Fibroblast of lung (primary cell): ENCODE data around the gene VSIG4. TPM values are rescaled to one million over a fixed set of nuclear protein-coding genes. Genes with fewer than 3 reads are reported as not detected.

Source experiments
- DNase-seq, 2 donors: peaks; one replicate each; pipeline versions ENCODE4 v3.0.0 to v3.0.0-alpha.2; 2010; ENCODE audit warnings: low read depth in 2 of 2
- H2AFZ ChIP-seq: 2 replicates; pipeline ENCODE4 v1.5.1; 2012; ENCODE audit warnings: low read length, control low read depth, inconsistent platforms
- H3K27ac ChIP-seq: 2 replicates; pipeline ENCODE4 v1.5.1; 2011; ENCODE audit warnings: low read length, control low read depth; ENCODE audit not compliant: insufficient read depth
- H3K27me3 ChIP-seq: 2 replicates; pipeline ENCODE4 v1.5.1; 2011; ENCODE audit warnings: mild to moderate bottlenecking, low read length; ENCODE audit not compliant: control insufficient read depth, insufficient read depth
- H3K36me3 ChIP-seq: 2 replicates; pipeline ENCODE4 v1.5.1; 2011; ENCODE audit warnings: low read length; ENCODE audit not compliant: control insufficient read depth, insufficient read depth
- H3K4me1 ChIP-seq: 2 replicates; pipeline ENCODE4 v1.5.1; 2011; ENCODE audit warnings: low read length; ENCODE audit not compliant: control insufficient read depth, insufficient read depth; ENCODE audit errors: extremely low read depth
- H3K4me2 ChIP-seq: 2 replicates; pipeline ENCODE4 v1.5.1; 2011; ENCODE audit warnings: low read length, control low read depth; ENCODE audit not compliant: insufficient read depth; ENCODE audit errors: extremely low read depth
- H3K4me3 ChIP-seq, 4 experiments: fragments of 200-600 bp in 1 of 4; sonication (generic) in 1 of 4; replicated peaks in 1 of 4; 2 replicates each; pipeline ENCODE4 v1.5.1; 2011 to 2016; ENCODE audit warnings: low read length in 4 of 4, low read depth in 3 of 4, mild to moderate bottlenecking in 3 of 4, control low read depth in 2 of 4, inconsistent platforms in 1 of 4, mixed read lengths in 1 of 4; ENCODE audit not compliant: insufficient read depth in 1 of 4; ENCODE audit errors: control extremely low read depth in 1 of 4
- H3K79me2 ChIP-seq: 2 replicates; pipeline ENCODE4 v1.5.1; 2012; ENCODE audit warnings: mild to moderate bottlenecking, low read length, inconsistent platforms; ENCODE audit not compliant: control insufficient read depth, insufficient read depth
- H3K9ac ChIP-seq: 2 replicates; pipeline ENCODE4 v1.5.1; 2011; ENCODE audit warnings: mild to moderate bottlenecking, low read length, control low read depth; ENCODE audit not compliant: insufficient read depth
- H3K9me3 ChIP-seq: 2 replicates; pipeline ENCODE4 v1.5.1; 2012; ENCODE audit warnings: low read depth, low read length; ENCODE audit not compliant: control insufficient read depth, insufficient read depth
- H4K20me1 ChIP-seq: 2 replicates; pipeline ENCODE4 v1.5.1; 2011; ENCODE audit warnings: low read length; ENCODE audit not compliant: control insufficient read depth, insufficient read depth; ENCODE audit errors: extremely low read depth
- CTCF ChIP-seq, 2 donors: IDR thresholded peaks in 1 of 2; conservative IDR thresholded peaks in 1 of 2; 1 replicate in 1 of 2; 2 replicates in 1 of 2; pipeline ENCODE4 v1.5.1; 2011 to 2012; ENCODE audit warnings: low read length in 2 of 2, control low read depth in 1 of 2, inconsistent platforms in 1 of 2, low read depth in 1 of 2, mild to moderate bottlenecking in 1 of 2
- EZH2 ChIP-seq: IDR thresholded peaks from 2 replicates; pipeline ENCODE4 v1.5.1; 2012; ENCODE audit warnings: low read length, control low read depth, mild to moderate bottlenecking; ENCODE audit errors: missing control alignments
- polyA plus RNA-seq, 2 donors: library from polyadenylated mRNA; depleted of rRNA in 1 of 2; stranded (reverse) in 1 of 2; unstranded in 1 of 2; fragments of >200 nt; gene quantifications; 2 replicates each; pipeline ENCODE4 v1.2.1, GENCODE V29; 2011 to 2012; ENCODE audit warnings: missing spikeins in 1 of 2
- total RNA-seq: library from RNA; depleted of rRNA; stranded (reverse); fragments of >200 nt; gene quantifications from 2 replicates; pipeline ENCODE4 v1.2.1, GENCODE V29; 2014

Gene VSIG4
- total and polyA plus RNA-seq, 2 donors (not counting 1 experiment from before 2014, with no cell fraction given) = not detected

GRCh38 chrX:66030505-66031317 is 9.2 kb downstream of the VSIG4 start:
- H3K4me3 ChIP-seq = no peak overlapping the region
- H2AFZ ChIP-seq = no peak overlapping the region
- H3K27me3 ChIP-seq = no peaks in the 10 kb centered on the region
- H3K9ac ChIP-seq = no peak overlapping the region
- no peaks in the 10 kb centered on the region for H4K20me1 ChIP-seq
- H3K79me2 ChIP-seq = no peaks in the 10 kb centered on the region
- H3K27ac ChIP-seq = no peak overlapping the region
- no peak overlapping the region for H3K4me2 ChIP-seq
- DNase-seq = no peak
- H3K36me3 ChIP-seq = no peaks in the 10 kb centered on the region
- peak; percentile 34 to 37 for TF ChIP-seq CTCF (conservative IDR thresholded peaks at IDR 0.05 in 1 of 2, IDR thresholded peaks at IDR 0.05 in 1 of 2; ENCODE audit: low read depth in 1 of 2, low read length in 2 of 2)
- no peak for TF ChIP-seq EZH2
- no peaks in the 10 kb centered on the region for H3K9me3 ChIP-seq
- H3K4me1 ChIP-seq = no peaks in the 10 kb centered on the region

GRCh38 chrX:66028936-66029335 is 10.9 kb downstream of the VSIG4 start:
- Histone ChIP-seq H3K4me3 (no peak overlapping the region), H3K79me2 (no peaks in the 10 kb centered on the region), H3K9ac (no peak overlapping the region), H4K20me1 (no peaks in the 10 kb centered on the region), H2AFZ (no peak overlapping the region), H3K4me1 (no peaks in the 10 kb centered on the region), H3K27ac (no peak overlapping the region), H3K36me3 (no peaks in the 10 kb centered on the region), H3K27me3 (no peaks in the 10 kb centered on the region), H3K9me3 (no peaks in the 10 kb centered on the region), H3K4me2 (no peak overlapping the region)
- TF ChIP-seq EZH2 = no peak
- DNase-seq = no peak

GRCh38 chrX:66024570-66024969 is 15.3 kb downstream of the VSIG4 start:
- TF ChIP-seq CTCF (conservative IDR thresholded peaks at IDR 0.05 in 1 of 2, IDR thresholded peaks at IDR 0.05 in 1 of 2; ENCODE audit: low read depth in 1 of 2, low read length in 2 of 2) (no peak), EZH2 (no peak)
- H3K36me3 ChIP-seq = no peaks in the 10 kb centered on the region
- no peak overlapping the region for H3K4me2 ChIP-seq
- no peak overlapping the region for H3K9ac ChIP-seq
- H3K4me3 ChIP-seq = no peak overlapping the region
- no peaks in the 10 kb centered on the region for H3K79me2 ChIP-seq
- no peak overlapping the region for H3K27ac ChIP-seq
- H2AFZ ChIP-seq = no peak overlapping the region
- no peaks in the 10 kb centered on the region for H3K9me3 ChIP-seq
- no peaks in the 10 kb centered on the region for H4K20me1 ChIP-seq
- H3K4me1 ChIP-seq = no peaks in the 10 kb centered on the region
- DNase-seq = no peak
- H3K27me3 ChIP-seq = no peaks in the 10 kb centered on the region
